ENCODE measurements around the gene NRP2.

- no peak for TF ChIP-seq CTCF (conservative IDR thresholded peaks at IDR 0.05; ENCODE audit: low read length)
- TF ChIP-seq EZH2phosphoT487 (IDR thresholded peaks at IDR 0.05; ENCODE audit: borderline replicate concordance, low read depth, low read length), result no peak
Measured at GRCh38 chr2:205827809-205828365, 145.6 kb downstream of the NRP2 start.
